Activated CD4-positive, CD25-positive, alpha-beta regulatory T cell treated with anti-CD3 and anti-CD28 coated beads, Interleukin-2, amount 50 U/mL, for 24 hours (primary cell): Measurements from ENCODE around the gene PKP2.

Source experiments
- ATAC-seq, 2 donors: fragments of 150-1000 bp; cut with Tn5 transposase; one replicate each; pipeline ENCODE4 v1.10.0; 2021; ENCODE audit warnings: mild to moderate bottlenecking in 1 of 2, moderate library complexity in 1 of 2

Gene PKP2

DNA sequence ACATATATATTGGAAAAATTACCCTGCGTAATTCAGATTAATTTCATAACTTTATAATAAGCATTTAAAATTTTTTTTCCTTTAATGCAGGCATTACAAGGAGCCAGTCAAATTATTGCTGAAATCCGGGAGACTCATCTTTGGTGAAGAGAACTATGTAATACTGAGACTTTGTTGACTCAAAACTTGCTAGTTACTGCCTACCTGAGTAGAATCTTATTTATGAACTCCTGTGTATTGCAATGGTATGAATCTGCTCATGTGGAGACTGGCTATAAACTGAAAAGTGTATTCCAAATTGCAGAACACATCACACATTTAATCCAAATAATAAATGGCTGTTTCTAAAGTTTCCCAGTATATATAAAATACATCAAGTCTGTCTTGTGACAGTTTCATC lies 153.3 kb downstream of the PKP2 start:
- ATAC-seq = no peak

DNA sequence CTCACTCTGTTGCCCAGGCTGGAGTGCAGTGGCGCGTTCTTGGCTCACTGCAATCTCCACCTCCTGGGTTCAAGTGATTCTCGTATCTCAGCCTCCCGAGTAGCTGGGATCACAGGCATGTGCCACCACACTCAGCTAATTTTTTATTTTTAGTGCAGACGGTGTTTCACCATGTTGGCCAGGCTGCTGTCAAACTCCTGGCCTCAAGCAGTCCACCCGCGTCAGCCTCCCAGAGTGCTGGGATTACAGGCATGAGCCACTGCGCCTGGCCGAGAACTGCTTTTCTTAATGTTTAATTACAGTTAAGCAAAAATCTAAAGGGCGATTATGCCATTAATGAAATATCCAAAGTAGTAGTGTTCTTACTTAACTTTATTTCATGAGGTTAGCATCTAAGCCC lies 154.4 kb downstream of the PKP2 start:
- no peak for ATAC-seq
